ENCODE measurements around the gene PPP1R26.

GRCh38 chr9:135473972-135474543, 5.5 kb upstream of the PPP1R26 start:
- no peak for TF ChIP-seq EP300 (IDR thresholded peaks at IDR 0.05)
- no peak for TF ChIP-seq POLR2A (IDR thresholded peaks at IDR 0.05)

Data from tibial nerve (tissue), 3 donors.